H1 (cell line): ENCODE data around the gene GDF9. TPM values are rescaled to one million over a fixed set of nuclear protein-coding genes. Genes with fewer than 3 reads are reported as not detected.

ENCODE experiments used
- CTCF ChIA-PET: fragments of 300-600 bp; sonication (Branson Sonifier 250); formaldehyde crosslinking; loops from one replicate; lab custom pipeline; 2021; ENCODE audit not compliant: partially characterized antibody; lab: Charles Lee
- POLR2A ChIA-PET: fragments of 300-600 bp; sonication (Branson Sonifier 250); formaldehyde crosslinking; loops from one replicate; lab custom pipeline; 2021; ENCODE audit warnings: inconsistent platforms; ENCODE audit not compliant: partially characterized antibody; lab: Charles Lee
- DNase-seq, 2 experiments: peaks; one replicate each; pipeline versions ENCODE4 v3.0.0 to v3.0.0-alpha.2; 2010 to 2022; ENCODE audit warnings: low spot score in 2 of 2, low read depth in 1 of 2, mixed read lengths in 1 of 2
- FAIRE-seq: peaks from 2 replicates; lab custom pipeline; 2011; peaks lifted over from hg19 to GRCh38; lab: Jason Lieb, UNC
- H2AFZ ChIP-seq: 2 replicates; pipeline ENCODE4 v1.8.1; 2012; ENCODE audit warnings: low read length, inconsistent platforms
- H2AK5ac ChIP-seq: 2 replicates; pipeline ENCODE4 v1.6.1; 2013; ENCODE audit warnings: low read depth, low read length
- H2BK120ac ChIP-seq: replicated peaks from 2 replicates; pipeline ENCODE3; 2013; ENCODE audit warnings: low read depth, low read length, inconsistent platforms
- H2BK12ac ChIP-seq: 2 replicates; pipeline ENCODE4 v1.6.1; 2013; ENCODE audit warnings: low read depth, low read length
- H2BK15ac ChIP-seq: 2 replicates; pipeline ENCODE4 v1.6.1; 2013; ENCODE audit warnings: low read length
- H2BK20ac ChIP-seq: 2 replicates; pipeline ENCODE4 v1.6.1; 2013; ENCODE audit warnings: low read length
- H2BK5ac ChIP-seq: 2 replicates; pipeline ENCODE4 v1.6.1; 2013; ENCODE audit warnings: low read depth, low read length
- H3K14ac ChIP-seq: 2 replicates; pipeline ENCODE4 v1.6.1; 2013; ENCODE audit warnings: inconsistent platforms; ENCODE audit not compliant: insufficient read length
- H3K18ac ChIP-seq: 2 replicates; pipeline ENCODE4 v1.6.1; 2013; ENCODE audit warnings: low read length; ENCODE audit errors: extremely low read depth
- H3K23ac ChIP-seq: 2 replicates; pipeline ENCODE4 v1.6.1; 2013; ENCODE audit warnings: inconsistent platforms; ENCODE audit not compliant: insufficient read length
- H3K23me2 ChIP-seq: 2 replicates; pipeline ENCODE4 v1.6.1; 2013; ENCODE audit warnings: low read depth, low read length
- H3K27ac ChIP-seq: 2 replicates; pipeline ENCODE4 v1.6.1; 2011; ENCODE audit warnings: low read depth, low read length, inconsistent platforms
- H3K27me3 ChIP-seq, 4 experiments: replicated peaks in 1 of 4; 1 replicate in 1 of 4; 2 replicates in 3 of 4; pipeline versions ENCODE4 v1.6.1 to v1.8.1; 2011 to 2013; ENCODE audit warnings: low read length in 3 of 4, mild to moderate bottlenecking in 3 of 4, inconsistent platforms in 2 of 4, mixed read lengths in 2 of 4, moderate library complexity in 1 of 4; ENCODE audit not compliant: control insufficient read depth in 3 of 4, insufficient read depth in 3 of 4; ENCODE audit errors: extremely low read depth in 1 of 4
- H3K36me3 ChIP-seq, 4 experiments: 2 replicates each; pipeline versions ENCODE4 v1.6.1 to v1.8.1; 2011 to 2013; ENCODE audit warnings: mild to moderate bottlenecking in 4 of 4, low read length in 3 of 4, moderate library complexity in 2 of 4, control low read depth in 1 of 4, inconsistent platforms in 1 of 4; ENCODE audit not compliant: insufficient read depth in 4 of 4, control insufficient read depth in 2 of 4
- H3K4ac ChIP-seq: replicated peaks from 2 replicates; pipeline ENCODE3; 2013; ENCODE audit warnings: low read length, low read depth, mixed read lengths, inconsistent platforms; ENCODE audit not compliant: insufficient read length
- H3K4me1 ChIP-seq, 4 experiments: replicated peaks in 1 of 4; 1 replicate in 1 of 4; 2 replicates in 3 of 4; pipeline versions ENCODE4 v1.6.1 to v1.8.1; 2011 to 2013; ENCODE audit warnings: low read length in 3 of 4, inconsistent platforms in 2 of 4, mixed read lengths in 1 of 4; ENCODE audit not compliant: insufficient read depth in 4 of 4, control insufficient read depth in 3 of 4
- H3K4me2 ChIP-seq, 2 experiments: 2 replicates each; pipeline versions ENCODE4 v1.6.1 to v1.8.1; 2011 to 2013; ENCODE audit warnings: low read depth in 2 of 2, low read length in 2 of 2, control low read depth in 1 of 2, inconsistent platforms in 1 of 2, mild to moderate bottlenecking in 1 of 2; ENCODE audit not compliant: insufficient read depth in 1 of 2
- H3K4me3 ChIP-seq, 4 experiments: fragments of 200-600, 300-600 bp in 1 of 4; sonication (generic), shearing (Covaris generic), sonication (Bioruptor Twin) in 1 of 4; 2 replicates each; pipeline versions ENCODE4 v1.5.1 to v1.8.1; 2011 to 2016; ENCODE audit warnings: low read length in 4 of 4, low read depth in 3 of 4, control low read depth in 2 of 4, inconsistent platforms in 2 of 4, mild to moderate bottlenecking in 2 of 4, mixed read lengths in 1 of 4, moderate library complexity in 1 of 4; ENCODE audit not compliant: insufficient read depth in 2 of 4; ENCODE audit errors: extremely low read depth in 1 of 4
- H3K56ac ChIP-seq: replicated peaks from 2 replicates; pipeline ENCODE3; 2013; ENCODE audit warnings: low read depth, mild to moderate bottlenecking, mixed read lengths, low read length, inconsistent platforms; ENCODE audit not compliant: insufficient read length
- H3K79me1 ChIP-seq: 2 replicates; pipeline ENCODE4 v1.6.1; 2013; ENCODE audit warnings: low read depth, low read length, control low read depth
- H3K79me2 ChIP-seq, 2 experiments: 2 replicates each; pipeline versions ENCODE4 v1.6.1 to v1.8.1; 2012 to 2013; ENCODE audit warnings: low read length in 2 of 2, mild to moderate bottlenecking in 2 of 2, inconsistent platforms in 1 of 2; ENCODE audit not compliant: insufficient read depth in 2 of 2, control insufficient read depth in 1 of 2
- H3K9ac ChIP-seq, 4 experiments: replicated peaks in 1 of 4; 1 replicate in 1 of 4; 2 replicates in 3 of 4; pipeline versions ENCODE4 v1.6.1 to v1.8.1; 2011 to 2013; ENCODE audit warnings: low read depth in 3 of 4, low read length in 3 of 4, control low read depth in 2 of 4, mild to moderate bottlenecking in 2 of 4, moderate library complexity in 2 of 4, inconsistent platforms in 1 of 4; ENCODE audit errors: extremely low read depth in 1 of 4
- H3K9me3 ChIP-seq, 2 experiments: 2 replicates each; pipeline versions ENCODE4 v1.6.1 to v1.8.1; 2012 to 2013; ENCODE audit warnings: mild to moderate bottlenecking in 2 of 2, moderate library complexity in 2 of 2, control low read depth in 1 of 2, inconsistent platforms in 1 of 2, low read depth in 1 of 2, low read length in 1 of 2, mixed read lengths in 1 of 2; ENCODE audit not compliant: insufficient read depth in 2 of 2
- H4K20me1 ChIP-seq, 2 experiments: replicated peaks in 1 of 2; 2 replicates each; pipeline versions ENCODE3 to v1.8.1; 2011 to 2013; ENCODE audit warnings: inconsistent platforms in 2 of 2, low read length in 2 of 2, mild to moderate bottlenecking in 1 of 2; ENCODE audit not compliant: insufficient read depth in 2 of 2, control insufficient read depth in 1 of 2
- H4K5ac ChIP-seq: 2 replicates; pipeline ENCODE4 v1.6.1; 2013; ENCODE audit warnings: low read length, low read depth, mixed read lengths, inconsistent platforms; ENCODE audit not compliant: insufficient read length
- H4K8ac ChIP-seq: 2 replicates; pipeline ENCODE4 v1.8.0; 2013; ENCODE audit warnings: mild to moderate bottlenecking, moderate library complexity, low read length, inconsistent platforms; ENCODE audit not compliant: insufficient read depth; ENCODE audit errors: extremely low read depth
- H4K91ac ChIP-seq: replicated peaks from 2 replicates; pipeline ENCODE3; 2013; ENCODE audit warnings: low read length, mixed read lengths, inconsistent platforms; ENCODE audit not compliant: insufficient read length
- BCL11A ChIP-seq, 2 experiments: IDR thresholded peaks; one replicate each; pipeline ENCODE4 v1.6.1; 2011; ENCODE audit warnings: low read depth in 2 of 2, low read length in 2 of 2, mild to moderate bottlenecking in 2 of 2
- CBX5 ChIP-seq: fragments of 300-800, 300-1000 bp; sonication (generic); IDR thresholded peaks from 2 replicates; pipeline ENCODE4 v1.7.1; 2016; ENCODE audit warnings: antibody characterized with exemption, low read length, low read depth
- CBX8 ChIP-seq: fragments of 300-800, 300-1000 bp; sonication (generic); IDR thresholded peaks from 2 replicates; pipeline ENCODE4 v1.7.1; 2016; ENCODE audit warnings: low read depth, low read length, borderline replicate concordance
- CHD2 ChIP-seq: IDR thresholded peaks from 2 replicates; pipeline ENCODE4 v1.6.1; 2012; ENCODE audit warnings: low read length, improper control_type of control experiment
- EP300 ChIP-seq, 2 experiments: IDR thresholded peaks; 1 replicate in 1 of 2; 2 replicates in 1 of 2; pipeline ENCODE4 v1.6.1; 2011 to 2012; ENCODE audit warnings: low read depth in 2 of 2, low read length in 2 of 2, mild to moderate bottlenecking in 2 of 2, borderline replicate concordance in 1 of 2, inconsistent platforms in 1 of 2, moderate library complexity in 1 of 2
- HDAC6 ChIP-seq: IDR thresholded peaks from one replicate; pipeline ENCODE4 v1.7.1; 2012; ENCODE audit warnings: low read depth, mild to moderate bottlenecking, inconsistent platforms, low read length, moderate library complexity
- JUN ChIP-seq: IDR thresholded peaks from 2 replicates; pipeline ENCODE4 v1.6.1; 2011; ENCODE audit warnings: low read depth, mild to moderate bottlenecking, improper control_type of control experiment, low read length
- KDM4A ChIP-seq: IDR thresholded peaks from one replicate; pipeline ENCODE4 v1.7.1; 2012; ENCODE audit warnings: low read depth, mild to moderate bottlenecking, moderate library complexity, low read length, inconsistent platforms; ENCODE audit not compliant: severe bottlenecking
- POU5F1 ChIP-seq: IDR thresholded peaks from 2 replicates; pipeline ENCODE4 v1.6.1; 2011; ENCODE audit warnings: low read depth, mild to moderate bottlenecking, low read length, moderate library complexity
- SRF ChIP-seq: IDR thresholded peaks from 2 replicates; pipeline ENCODE4 v1.6.1; 2011; ENCODE audit warnings: mild to moderate bottlenecking, low read depth, low read length, moderate library complexity
- TBP ChIP-seq: IDR thresholded peaks from 2 replicates; pipeline ENCODE4 v1.6.1; 2011; ENCODE audit warnings: low read depth, low read length, improper control_type of control experiment
- YY1 ChIP-seq: IDR thresholded peaks from 2 replicates; pipeline ENCODE4 v1.6.1; 2011; ENCODE audit warnings: low read depth, mild to moderate bottlenecking, low read length
- WGBS, 2 experiments: shearing (Covaris generic) in 1 of 2; methylation state at CpG; one replicate each; pipeline versions ENCODE4 v1.1.6 to v1.1.7; 2013 to 2015; ENCODE audit warnings: low lambda C conversion rate in 2 of 2, mixed read lengths in 2 of 2, inconsistent platforms in 1 of 2, low coverage in 1 of 2, missing lambda C conversion rate in 1 of 2; ENCODE audit not compliant: insufficient replicate concordance in 2 of 2, insufficient coverage in 1 of 2, insufficient read length in 1 of 2; ENCODE audit errors: extremely low coverage in 1 of 2, missing lambda C conversion rate in 1 of 2; 5-methylcytosine and 5-hydroxymethylcytosine counted together
- polyA plus RNA-seq, 7 experiments: library from polyadenylated mRNA; depleted of rRNA in 3 of 7; stranded (reverse) in 5 of 7; unstranded in 2 of 7; fragments of >200 nt in 5 of 7; fragments of 200-250 nt in 2 of 7; gene quantifications; 1 replicate in 5 of 7; 2 replicates in 1 of 7; 4 replicates in 1 of 7; pipeline versions ENCODE4 v1.2.1 to v1.2.3, GENCODE V29; 2011 to 2013; ENCODE audit warnings: missing spikeins in 2 of 7, mixed read lengths in 2 of 7
- total RNA-seq: library from RNA; stranded (reverse); fragmentation: NEBNext Ultra II Directional; extraction: Animal tissue kit (Norgen Biotek cat#: 25700); gene quantifications from 2 replicates; pipeline ENCODE4 v1.2.1, GENCODE V29; 2021

The GDF9 gene
- total and polyA plus RNA-seq, 2 of the 8 experiments (the other 6 are each of a cell fraction or from before 2014, with no cell fraction given), result 0.14 TPM; not detected in 1

DNA sequence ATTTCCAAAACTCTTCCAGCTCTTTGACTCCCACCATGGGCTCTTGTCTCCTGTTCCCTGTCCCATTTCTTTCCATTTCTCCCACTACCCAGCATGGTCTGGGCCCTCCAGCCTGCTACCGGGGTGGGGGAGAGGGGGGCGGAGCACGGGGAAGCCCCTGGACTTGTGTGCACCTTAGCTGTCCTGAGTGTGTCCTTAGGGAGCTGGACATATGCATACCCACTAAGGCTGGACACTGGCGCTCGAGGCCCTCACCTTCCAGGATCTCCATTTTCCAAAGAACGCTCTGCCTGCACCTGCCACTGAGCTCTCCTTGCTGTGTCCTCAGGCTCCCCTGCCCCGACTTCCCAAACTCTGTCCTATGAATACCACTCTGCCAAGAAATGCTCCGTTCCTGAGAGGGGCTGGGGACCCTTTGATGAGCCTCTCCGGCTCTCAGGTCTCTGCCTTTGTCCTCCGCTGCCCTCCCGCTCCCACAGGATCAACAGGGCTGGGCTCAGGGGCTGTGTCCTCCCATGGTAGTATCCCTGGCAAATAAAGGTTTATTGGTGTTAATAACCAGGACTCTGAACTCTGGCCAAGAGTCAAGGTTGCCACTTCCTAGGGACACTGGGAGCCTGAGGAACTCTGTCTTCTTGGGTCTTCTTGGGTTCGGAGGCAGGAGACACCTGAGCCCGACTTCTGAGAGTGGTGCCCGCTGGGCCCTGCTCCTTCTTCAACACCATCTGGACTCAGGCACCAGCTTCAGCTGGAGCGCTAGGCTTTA, 35.0 kb downstream of the GDF9 start:
- no peak overlapping the region for H2AFZ ChIP-seq
- no peak overlapping the region for H4K5ac ChIP-seq
- ChIA-PET CTCF (interaction anchor here (0.6 to 25.6 kb wide), 10 partner anchors 8 to 198 kb away, joined by 3 to 465 read pairs (median 3); partner anchors contain the start of genes CCNI2, GDF9, LEAP2 and UQCRQ), POLR2A (interaction anchor here (0.7 to 2.4 kb wide), 7 partner anchors 18 to 52 kb away, joined by 3 to 7 read pairs (median 4); partner anchors contain the start of genes GDF9, SOWAHA and UQCRQ)
- peaks cover 0 to 7% (median 5%) of the 10 kb centered on the region in 4 experiments; a peak in 6 of 7 replicates for H3K4me1 ChIP-seq
- H3K4me2 ChIP-seq, result peak overlapping the region; percentile 12 to 81; a peak in 3 of 4 replicates
- no peak overlapping the region for H3K14ac ChIP-seq
- no peak overlapping the region for H2BK15ac ChIP-seq
- no peak overlapping the region for H2BK120ac ChIP-seq
- no peak overlapping the region for H3K23ac ChIP-seq
- H4K20me1 ChIP-seq, result no peaks in the 10 kb centered on the region
- WGBS, 2 experiments, result 66% methylated on average over 15 of the region's 15 CpGs; no CpG with 5 or more reads in 1 of the 2 experiments
- peaks cover 4% of the 10 kb centered on the region; the same call in 1 of the 2 replicates for H3K23me2 ChIP-seq
- H3K4me3 ChIP-seq, result peak overlapping the region; percentile 35 to 70 (median 40); a peak in 5 of 8 replicates
- H2BK12ac ChIP-seq, result no peak overlapping the region
- no peak overlapping the region for H3K18ac ChIP-seq
- no peak overlapping the region for H2BK20ac ChIP-seq
- H3K56ac ChIP-seq, result no peak overlapping the region
- H3K27ac ChIP-seq, result no peak overlapping the region
- H3K79me2 ChIP-seq, result no peaks in the 10 kb centered on the region
- no peak overlapping the region for H4K8ac ChIP-seq
- no peaks in the 10 kb centered on the region for H3K9me3 ChIP-seq
- DNase-seq (no peak), FAIRE-seq (no peak)
- no peaks in the 10 kb centered on the region for H3K36me3 ChIP-seq
- H4K91ac ChIP-seq, result no peak overlapping the region
- H3K9ac ChIP-seq, result no peak overlapping the region
- no peaks in the 10 kb centered on the region for H3K79me1 ChIP-seq
- no peak overlapping the region for H3K4ac ChIP-seq
- H2AK5ac ChIP-seq, result no peak overlapping the region
- H3K27me3 ChIP-seq, result peaks cover 25 to 53% (median 47%) of the 10 kb centered on the region in 4 experiments
- no peak overlapping the region for H2BK5ac ChIP-seq
- TF ChIP-seq JUN, result no peak
- TF ChIP-seq CBX5, result no peak
- TF ChIP-seq CHD2, result no peak
- no peak for TF ChIP-seq BCL11A (IDR thresholded peaks at IDR 0.05; ENCODE audit: low read depth in 2 of 2, low read length in 2 of 2)
- no peak for TF ChIP-seq YY1
- no peak for TF ChIP-seq TBP
- no peak for TF ChIP-seq POU5F1
- no peak for TF ChIP-seq HDAC6
- TF ChIP-seq SRF, result no peak
- TF ChIP-seq EP300 (IDR thresholded peaks at IDR 0.05; ENCODE audit: borderline replicate concordance in 1 of 2, low read depth in 2 of 2, low read length in 2 of 2), result no peak
- no peak for TF ChIP-seq KDM4A
- no peak for TF ChIP-seq CBX8
